GM19238 (cell line): ENCODE measurements around the gene ACTG1.
A peak's percentile ranks its signal among the peaks of the same experiment; 100 is the strongest.

ENCODE experiments used
- DNase-seq: peaks from one replicate; pipeline ENCODE4 v3.0.0; 2011; ENCODE audit warnings: low spot score; ENCODE audit not compliant: insufficient read length

ACTG1 gene

DNA sequence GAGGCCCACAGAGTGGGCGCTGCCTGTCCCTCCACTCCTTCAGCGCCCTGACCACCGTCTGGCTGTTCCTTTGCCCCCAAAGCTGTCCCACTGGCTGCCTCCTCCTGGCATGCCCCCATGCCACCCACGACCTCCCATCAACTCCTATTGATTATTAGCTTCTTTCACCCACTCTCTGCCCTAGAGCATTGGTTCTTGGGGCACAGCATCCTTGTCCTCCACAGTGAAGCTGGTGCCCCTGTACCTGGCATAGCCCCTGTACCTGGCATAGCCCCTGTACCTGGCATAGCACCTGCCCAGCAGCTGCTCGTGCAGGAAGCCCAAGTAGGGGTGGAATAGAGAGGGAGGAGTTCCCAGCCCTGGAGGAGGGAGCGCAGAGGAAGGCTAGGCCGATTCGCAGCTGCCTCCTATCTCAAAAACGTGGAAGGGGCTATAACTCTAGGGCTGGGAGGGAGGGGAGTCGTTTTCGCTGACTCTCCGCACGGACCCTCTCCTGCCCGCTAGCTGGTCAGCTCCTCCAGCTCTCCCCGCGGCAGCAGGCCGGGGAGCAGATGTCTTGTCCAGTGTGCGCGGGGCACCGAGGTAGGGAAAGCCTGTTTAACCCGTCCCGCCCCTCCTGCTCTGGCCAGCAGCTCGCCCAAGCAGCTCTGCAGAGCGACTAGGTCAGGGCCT lies 5.7 kb upstream of the ACTG1 start:
- no peak for DNase-seq

DNA sequence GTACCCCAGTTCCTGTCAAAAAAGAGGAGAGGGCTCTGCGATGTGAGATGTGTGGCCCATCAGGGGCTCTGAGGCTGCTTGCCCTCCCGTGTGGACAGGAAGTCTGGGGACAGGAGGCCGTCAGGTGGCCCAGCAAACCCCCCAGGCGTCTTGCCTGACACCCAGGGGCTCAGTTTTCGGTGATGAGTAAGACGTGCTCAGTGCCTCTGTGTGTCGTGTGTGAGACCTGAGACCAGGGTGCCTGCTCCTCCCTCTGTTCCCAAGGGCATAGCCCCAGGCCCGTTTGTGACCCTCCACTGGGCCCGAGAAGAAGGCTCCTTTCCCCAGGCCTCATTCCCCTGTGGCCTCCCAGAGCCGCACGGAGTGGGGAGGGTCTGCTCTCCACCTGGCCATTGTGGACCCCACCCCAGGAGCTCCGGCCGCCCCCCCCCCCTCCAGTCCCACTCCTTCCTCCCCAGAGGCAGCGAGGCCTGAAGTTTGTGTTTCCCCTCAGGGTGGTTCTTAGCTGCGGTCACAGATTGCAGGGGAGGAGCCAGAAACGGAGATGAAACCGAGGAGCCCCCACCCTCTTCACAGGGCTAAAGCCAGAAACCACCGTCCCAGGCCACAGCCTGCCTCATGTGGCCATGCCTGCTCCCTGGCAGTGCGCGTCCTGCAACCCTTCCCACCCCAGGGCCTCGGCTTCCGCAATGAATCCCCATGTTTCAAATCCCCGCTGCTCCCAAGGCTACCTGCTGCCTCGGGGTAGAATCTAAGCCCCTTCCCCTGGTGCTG lies 4.9 kb upstream of the ACTG1 start:
- DNase-seq, result peak; percentile 92

DNA sequence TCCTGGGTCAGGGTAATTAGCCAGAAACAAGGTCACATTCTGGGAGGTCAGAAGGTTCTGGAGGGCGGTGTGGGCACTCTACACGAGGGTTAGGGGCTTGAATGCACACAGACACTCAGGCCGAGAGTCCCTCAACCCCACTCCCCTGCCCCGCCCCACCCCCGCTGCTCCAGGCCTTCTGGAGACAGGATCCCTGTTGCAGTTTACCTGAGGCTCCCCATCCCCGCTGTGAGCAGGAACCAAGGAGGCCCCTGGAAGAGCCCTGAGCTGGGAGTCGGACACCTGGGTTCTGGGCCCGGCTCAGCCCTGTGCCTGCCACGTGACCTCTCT lies 4.4 kb upstream of the ACTG1 start:
- no peak for DNase-seq

DNA sequence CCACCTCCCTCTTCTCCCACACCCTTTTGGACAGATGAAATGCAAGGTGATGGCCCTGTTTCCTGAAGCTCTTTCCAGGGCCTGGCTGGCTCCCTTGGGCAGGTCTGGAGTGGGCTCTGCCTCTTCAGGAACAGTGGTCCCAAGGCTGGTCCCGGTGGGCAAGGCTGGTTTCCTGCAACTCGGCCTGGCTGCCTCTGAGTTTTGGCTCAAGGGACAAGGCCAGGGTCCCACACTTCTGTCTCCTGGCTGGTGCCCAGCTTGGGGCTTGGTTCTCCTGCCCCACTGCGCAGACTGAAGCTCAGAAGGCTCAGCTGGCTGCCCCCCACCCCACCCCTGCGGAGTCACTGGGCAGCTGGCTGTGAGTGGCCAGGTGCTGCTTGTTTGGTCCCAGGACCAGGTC lies 3.8 kb upstream of the ACTG1 start:
- DNase-seq, result no peak

DNA sequence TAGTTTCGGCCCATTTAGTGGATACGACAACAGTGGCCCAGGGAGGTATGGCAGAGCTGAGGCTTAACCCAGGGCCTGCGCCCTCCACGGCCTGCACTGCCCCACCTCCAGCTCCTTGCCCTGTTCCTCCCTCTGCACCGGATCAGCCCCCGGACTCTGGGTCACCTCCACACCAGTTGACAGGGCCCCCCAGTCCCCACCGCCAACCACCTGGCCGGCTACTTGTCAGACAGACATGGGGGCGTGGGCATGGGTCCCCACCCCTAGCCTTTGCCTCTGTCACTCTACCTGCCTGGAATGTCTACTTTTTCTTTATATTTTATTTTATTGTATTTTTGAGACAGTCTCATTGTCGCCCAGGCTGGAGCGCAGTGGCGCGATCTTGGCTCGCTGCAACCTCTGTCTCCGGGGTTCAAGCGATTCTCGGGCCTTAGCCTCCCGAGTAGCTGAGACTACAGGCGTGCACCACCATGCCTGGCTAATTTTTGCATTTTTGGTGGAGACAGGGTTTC lies 3.0 kb upstream of the ACTG1 start:
- DNase-seq, result no peak

DNA sequence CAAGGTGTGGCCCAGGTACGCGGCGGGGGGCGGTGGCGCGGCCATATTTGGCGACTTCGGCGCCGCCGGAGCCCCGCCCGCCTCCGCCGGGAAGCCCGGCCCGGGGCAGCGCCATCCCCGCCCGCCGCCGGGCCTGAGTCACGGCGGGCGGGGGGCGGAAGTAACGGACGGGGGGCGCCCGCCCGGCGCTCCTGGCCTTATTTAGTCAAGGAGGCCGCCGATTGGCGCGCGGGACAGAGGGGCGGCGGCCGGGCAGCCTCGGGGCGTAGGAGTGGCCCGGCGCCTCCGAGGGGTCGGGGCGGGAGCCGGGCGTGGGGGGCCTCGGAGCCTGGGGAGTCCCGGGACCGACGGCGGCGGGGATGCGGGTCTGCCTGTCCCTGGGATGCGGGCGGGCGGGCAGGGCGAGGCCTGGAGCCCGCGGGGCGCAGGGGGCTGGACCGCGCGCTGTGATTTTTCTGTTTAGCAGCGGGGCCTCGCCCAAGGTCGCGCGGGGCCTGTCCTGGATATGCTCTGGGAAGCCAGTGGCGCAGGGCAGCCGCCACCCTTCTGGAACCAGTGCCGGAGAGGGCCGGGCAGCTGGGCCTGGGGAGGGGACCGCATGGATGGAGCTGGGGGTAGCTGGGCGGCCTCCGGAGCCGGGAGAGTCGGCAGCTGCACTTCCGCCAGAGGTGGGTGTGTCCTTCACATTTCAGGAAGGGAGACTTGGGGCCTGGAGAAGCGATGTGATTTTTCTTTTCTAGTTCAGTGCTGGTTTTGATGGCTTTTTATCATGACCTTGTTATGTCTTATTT lies 2.3 kb upstream of the ACTG1 start:
- peak; percentile 61 for DNase-seq

DNA sequence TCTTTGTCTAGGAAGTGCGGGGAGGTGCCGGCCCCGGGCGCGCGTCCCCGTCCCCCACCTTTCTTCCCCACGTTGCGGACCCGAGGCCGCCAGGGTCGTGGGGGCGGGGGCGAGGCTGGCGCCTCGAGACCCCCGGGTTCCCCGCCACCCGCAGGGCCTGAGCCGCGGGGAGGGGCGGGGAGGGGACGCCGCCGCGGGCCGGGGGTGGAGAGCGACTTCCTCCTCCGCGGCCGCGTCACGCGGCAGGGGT lies 1.8 kb upstream of the ACTG1 start:
- no peak for DNase-seq

DNA sequence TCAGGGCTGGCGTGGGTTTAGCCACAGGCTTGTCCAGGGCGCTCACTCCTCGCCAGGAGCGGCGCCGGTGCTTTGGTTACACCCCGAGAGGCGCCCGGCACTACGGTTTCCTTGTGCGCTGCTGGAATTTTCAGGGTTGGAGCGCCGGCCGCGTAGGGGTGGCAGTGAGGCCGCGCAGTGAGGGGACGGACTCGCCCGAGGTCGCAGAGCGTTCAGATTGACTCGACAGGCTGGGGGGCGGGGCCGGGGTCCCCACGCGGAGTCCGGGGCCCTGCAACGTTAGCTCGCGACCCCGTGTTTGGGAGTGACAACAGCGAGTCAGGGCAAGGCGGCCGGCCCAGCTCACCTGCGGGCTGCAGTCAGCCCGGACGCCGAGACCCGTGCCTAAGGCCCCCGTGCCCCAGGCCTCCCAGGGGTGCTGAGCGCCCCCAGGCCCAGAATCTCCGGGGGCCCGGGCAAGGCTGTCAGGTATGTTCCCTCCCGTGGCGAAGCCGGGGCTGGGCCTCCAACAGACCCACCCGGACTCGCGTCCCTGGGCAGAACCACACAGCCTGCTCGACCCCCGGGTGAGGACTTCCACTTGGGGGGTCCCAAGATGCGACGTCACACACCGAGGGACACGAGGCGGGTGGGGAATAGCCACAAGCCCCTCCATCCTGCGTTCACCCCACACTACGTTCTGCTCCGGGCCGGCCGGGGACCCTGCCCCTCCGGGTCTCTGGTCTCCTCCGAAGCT lies 1.3 kb upstream of the ACTG1 start:
- DNase-seq, result no peak

DNA sequence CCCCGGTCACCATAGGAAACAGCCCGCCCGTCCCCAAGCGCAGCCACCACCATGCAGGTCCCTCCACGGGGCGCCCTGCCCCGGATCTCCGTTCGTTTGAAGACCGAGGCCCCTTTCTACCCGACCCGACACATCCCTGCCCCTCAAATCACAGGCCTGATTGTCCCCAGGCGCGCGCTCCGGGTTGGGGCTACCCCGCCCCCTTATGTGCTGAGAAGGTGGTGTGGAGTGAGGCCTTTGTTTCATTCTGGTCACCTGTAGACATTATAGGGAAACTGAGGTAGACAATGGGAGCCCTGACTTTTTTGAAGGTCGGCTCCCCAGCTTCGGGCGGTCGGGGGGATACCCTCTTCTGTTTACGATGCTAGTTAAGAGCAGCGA lies 763 bp upstream of the ACTG1 start:
- no peak for DNase-seq

DNA sequence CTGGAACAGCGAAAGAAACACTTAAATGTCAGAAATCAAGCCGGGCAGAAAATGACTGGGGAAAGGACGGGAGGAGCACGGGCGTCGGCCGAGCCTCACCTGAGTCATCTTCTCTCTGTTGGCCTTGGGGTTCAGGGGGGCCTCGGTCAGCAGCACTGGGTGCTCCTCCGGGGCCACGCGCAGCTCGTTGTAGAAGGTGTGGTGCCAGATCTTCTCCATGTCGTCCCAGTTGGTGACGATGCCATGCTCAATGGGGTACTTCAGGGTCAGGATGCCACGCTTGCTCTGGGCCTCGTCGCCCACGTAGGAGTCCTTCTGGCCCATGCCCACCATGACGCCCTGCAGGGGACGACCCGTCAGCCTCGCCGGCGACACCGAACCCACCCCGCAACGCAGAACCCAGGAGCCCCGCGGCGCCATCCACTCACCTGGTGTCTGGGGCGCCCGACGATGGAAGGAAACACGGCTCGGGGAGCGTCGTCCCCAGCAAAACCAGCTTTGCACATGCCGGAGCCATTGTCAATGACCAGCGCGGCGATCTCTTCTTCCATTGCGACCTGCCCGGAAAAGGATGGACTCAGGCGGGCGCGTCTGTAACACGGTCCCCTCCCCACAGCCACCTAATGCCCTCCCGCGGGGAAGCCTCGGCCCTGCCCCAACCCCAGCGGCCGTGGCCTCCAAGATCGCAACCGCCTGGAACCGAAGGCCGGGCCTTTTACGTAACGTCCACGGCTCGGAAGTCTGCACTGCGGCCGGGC lies 616 bp downstream of the ACTG1 start:
- DNase-seq, result no peak

DNA sequence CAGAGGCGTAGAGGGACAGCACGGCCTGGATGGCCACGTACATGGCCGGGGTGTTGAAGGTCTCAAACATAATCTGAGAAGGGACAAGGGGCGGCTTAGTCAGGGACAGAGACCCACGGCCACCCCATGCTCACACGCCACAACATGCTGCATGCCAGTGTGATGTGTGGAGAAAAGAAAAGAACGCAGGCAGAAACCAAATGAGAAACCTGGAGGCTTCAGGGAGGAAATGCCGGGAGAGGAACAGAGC lies 1.1 kb downstream of the ACTG1 start:
- no peak for DNase-seq

DNA sequence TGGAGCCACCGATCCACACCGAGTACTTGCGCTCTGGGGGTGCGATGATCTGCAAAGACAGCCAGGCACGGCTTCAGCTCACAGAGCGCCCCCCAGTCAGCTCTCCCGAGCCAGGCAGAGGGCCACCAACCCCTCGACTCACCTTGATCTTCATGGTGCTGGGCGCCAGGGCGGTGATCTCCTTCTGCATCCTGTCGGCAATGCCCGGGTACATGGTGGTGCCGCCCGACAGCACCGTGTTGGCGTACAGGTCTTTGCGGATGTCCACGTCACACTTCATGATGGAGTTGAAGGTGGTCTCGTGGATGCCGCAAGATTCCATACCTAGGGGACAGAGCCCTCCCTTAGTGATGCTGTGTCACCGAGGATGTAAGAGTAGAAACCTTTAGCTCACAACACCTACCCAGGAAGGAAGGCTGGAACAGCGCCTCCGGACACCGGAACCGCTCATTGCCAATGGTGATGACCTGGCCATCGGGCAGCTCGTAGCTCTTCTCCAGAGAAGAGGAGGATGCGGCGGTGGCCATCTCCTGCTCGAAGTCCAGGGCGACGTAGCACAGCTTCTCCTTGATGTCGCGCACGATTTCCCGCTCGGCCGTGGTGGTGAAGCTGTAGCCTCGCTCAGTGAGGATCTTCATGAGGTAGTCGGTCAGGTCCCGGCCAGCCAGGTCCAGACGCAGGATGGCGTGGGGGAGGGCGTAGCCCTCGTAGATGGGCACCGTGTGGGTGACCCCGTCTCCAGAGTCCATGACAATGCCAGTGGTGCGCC lies 1.6 kb downstream of the ACTG1 start:
- no peak for DNase-seq

DNA sequence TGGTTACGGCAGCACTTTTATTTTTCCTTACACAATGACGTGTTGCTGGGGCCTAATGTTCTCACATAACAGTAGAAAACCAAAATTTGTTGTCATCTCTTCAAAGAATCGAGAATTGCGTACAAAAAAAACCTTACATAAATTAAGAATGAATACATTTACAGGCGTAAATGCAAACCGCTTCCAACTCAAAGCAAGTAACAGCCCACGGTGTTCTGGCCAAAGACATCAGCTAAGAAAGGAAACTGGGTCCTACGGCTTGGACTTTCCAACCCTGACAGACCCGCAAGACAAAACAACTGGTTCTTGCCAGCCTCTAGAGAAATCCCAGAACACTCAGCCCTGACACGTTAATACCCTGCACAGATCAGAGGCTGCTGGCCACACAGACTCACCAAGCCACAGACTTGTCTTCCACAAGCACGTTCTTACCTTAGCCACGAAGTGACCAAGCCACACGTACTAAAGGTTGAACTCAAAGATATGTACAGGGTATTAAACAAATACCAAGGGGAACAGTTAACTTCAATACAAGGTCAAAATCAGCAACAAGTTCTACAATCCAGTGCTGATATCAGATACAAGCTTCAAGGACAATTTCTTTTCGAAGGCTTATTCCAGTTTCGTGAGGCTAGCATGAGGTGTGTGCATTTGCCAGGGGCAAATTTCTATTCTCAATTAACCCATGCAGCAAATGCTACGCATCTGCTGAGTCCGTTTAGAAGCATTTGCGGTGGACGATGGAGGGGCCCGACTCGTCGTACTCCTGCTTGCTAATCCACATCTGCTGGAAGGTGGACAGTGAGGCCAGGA lies 2.4 kb downstream of the ACTG1 start:
- no peak for DNase-seq

DNA sequence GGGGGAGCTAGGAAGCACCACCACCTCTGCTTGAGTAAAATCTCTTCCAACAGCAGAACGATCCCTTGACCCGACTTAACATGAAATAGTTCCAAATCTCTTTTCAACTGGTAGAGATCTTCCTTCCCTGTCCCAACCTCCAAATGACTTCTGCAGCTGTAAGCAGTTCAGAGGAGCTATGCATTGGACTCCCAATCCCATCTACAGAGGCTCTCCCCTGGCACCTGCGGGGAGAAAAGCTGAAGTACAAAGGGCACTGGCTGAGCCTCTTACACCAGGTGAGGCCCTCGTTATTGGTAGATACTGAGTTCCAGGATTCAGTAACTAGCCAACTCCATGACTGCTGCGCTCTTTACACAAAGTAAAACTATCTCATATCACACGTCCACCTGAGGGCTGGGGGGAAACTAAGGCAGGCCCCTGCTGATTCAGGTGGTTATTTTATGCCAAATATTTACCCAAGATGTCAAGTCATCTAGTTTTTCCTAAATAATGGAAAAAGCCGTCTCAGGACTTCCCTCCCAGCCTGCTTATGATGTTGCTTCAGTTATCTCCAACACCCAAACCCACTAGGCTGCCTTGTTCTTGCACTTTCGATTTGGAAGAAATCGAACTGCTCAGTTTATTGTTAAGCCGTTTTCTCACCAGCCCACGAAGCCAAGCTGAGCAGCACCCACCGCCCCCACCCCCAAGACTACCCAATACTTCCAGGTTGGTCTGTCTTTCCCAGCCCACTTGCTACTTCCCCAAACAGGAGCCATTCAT lies 3.2 kb downstream of the ACTG1 start:
- no peak for DNase-seq

DNA sequence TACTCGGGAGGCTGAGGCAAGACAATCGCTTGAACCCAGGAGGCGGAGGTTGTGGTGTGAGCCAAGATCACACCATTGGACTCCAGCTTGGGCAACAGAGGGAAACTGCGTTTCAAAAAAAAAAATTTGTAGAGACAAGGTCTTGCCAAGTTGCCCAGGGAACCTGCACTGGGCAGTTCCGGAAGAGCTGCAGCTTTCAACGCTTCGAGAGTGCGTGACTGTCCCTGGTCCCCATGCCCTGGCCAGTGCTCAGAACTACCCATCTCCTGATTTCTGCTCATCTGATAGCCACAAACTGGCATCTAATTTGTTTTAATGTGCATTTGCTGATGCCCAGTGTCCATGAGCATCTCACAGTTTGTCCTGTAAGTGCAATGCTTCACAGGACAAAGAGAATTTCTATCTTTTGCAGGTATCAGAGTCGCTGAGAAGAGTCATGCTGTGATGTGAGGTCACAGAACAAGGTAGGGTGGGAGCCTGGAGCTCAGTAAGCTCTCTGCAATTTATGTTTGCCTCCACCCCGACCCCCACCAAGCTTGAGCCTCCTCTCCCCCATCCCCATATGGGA lies 3.9 kb downstream of the ACTG1 start:
- DNase-seq, result no peak

DNA sequence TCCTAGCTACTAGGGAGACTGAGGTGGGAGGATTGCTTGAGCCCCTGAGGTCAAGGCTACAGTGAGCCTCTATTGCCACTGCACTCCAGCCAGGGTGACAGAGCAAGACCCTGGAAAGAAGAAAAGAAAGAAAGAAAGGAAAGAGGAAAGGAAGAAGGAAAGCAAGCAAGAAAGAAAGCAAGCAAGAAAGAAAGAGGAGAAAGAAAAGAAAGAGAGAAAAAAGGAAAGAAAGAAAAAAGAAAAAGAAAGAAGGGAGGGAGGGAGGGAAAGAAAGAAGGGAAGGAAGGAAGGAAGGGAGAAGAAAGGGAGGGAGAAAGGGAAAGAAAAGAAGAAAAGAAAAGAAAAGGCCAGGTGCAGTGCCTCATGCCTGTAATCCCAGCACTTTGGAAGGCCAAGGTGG lies 9.0 kb downstream of the ACTG1 start:
- DNase-seq, result no peak

DNA sequence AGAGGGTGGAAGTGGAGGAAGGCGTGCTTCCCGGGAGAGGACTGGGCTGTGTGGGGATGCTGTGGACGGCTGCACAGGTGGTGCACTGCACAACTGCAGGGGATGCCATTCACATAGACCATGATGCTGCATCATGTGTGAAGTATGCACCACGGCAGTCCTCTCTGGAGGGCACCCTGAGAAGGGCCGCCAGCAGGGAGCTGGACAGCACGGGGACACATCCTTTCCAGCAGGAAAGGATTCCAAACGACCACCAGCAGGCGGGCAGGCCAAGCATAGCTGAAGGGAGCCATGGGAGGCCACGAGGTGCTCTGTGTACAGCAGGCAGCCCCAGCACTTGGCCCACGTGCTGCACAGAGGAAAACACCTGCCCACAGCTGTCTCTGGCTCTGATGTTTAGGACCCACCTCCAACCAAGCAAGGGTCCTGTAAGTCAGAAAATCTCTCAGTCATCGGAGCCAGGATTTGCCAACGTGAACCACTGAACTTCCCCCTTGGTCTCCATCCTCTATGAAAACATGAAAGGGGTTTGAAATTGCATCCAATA lies 10.1 kb downstream of the ACTG1 start:
- no peak for DNase-seq

DNA sequence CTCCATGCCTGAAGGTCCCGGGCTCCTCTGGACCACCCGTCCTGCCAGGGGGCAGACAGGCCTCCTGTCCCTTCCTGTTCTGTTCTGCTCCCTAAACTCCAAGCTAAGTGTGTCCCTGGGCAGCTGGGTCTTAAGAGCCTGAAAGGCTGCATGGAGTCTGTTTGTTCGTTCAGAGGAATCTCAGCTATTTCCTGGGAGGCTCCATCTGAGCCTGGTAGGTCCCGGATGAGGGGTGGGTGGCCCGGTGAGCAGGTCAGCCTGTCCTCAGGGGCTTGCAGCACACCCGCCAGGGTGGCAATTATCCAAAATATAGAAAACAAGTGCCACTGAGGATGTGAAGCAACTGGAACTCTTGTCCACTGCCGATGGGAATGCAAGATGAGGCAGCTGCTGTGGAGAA lies 12.6 kb downstream of the ACTG1 start:
- no peak for DNase-seq

DNA sequence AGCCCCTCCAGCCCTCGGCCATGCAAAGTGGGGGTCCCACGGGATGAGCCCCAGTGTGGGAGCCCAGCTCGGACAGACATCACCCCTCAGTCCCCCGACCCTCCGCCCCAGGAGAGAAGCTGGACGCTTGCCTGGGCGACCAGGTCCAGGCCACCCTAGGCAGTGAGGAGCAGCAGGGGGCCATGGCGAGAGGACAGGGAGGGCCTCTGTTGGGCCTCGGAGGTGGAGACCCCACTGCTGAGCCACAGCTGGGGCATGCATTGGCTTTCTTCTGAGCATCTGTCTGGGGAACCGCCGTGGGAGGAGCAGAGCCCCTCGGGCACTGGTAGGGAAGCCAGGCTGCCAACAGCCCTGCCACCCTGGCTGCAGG lies 13.0 kb downstream of the ACTG1 start:
- DNase-seq, result no peak
